HCEC 1CT (cell line): ENCODE measurements around the gene FAM171A2.

ENCODE experiments used
- DNase-seq: peaks from one replicate; pipeline ENCODE4 v3.0.0-alpha.2; 2017

FAM171A2 gene

DNA sequence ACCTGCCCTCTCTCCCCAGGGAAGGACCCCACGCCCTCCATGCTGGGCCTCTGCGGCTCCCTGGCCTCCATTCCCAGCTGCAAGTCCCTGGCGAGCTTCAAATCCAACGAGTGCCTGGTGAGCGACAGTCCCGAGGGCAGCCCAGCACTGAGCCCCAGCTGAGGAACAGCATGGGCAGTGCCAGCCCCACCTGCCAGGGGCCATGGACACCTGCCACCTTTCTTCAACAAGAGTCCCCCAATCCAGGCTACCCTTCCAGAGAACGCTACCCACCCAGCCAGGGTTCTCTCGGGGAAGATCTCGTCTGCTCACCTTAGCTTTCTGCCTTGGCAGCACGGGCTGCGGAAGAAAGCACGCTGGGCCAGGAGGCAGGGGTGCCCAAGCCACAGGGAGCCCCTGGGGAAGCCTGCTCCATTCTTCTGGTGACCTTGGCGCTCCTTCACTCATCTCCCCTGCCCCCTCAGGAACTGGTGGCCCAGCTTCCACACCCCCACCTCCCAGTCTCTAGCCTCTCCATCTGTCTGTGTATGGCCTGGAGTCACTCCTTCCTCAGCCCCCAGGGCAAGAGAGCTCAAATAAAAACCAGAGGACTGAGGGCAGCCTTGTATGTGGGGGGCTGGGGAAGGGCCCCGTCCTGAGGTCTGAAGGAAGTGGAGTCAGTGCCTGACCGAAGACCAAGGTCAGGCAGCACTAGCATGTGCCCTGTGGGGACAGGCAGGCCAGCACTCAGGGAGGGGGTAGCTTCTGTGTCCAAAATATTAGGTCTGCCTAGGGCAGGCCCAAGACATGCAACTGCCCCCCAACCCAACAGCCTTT lies 45.4 kb downstream of the FAM171A2 start:
- no peak for DNase-seq

DNA sequence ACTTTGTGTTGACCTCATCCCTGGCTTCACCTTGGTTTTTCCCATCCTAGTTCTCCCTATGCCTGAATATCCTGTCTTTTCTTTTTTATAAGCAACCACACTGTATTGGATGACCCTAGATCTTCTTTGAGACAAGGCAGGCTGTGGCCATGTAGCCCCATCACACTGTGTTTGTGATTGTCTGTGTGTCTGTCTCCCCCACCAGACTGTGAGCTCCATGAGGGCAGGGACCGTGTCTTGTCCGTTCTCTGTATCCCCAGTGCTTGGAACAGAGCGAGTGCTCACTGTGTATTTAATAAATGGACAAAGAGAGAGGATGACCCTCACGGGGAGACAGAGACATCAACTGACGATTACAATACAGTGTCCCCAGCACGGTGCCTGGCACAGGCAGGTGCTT lies 46.1 kb downstream of the FAM171A2 start:
- DNase-seq, result no peak

DNA sequence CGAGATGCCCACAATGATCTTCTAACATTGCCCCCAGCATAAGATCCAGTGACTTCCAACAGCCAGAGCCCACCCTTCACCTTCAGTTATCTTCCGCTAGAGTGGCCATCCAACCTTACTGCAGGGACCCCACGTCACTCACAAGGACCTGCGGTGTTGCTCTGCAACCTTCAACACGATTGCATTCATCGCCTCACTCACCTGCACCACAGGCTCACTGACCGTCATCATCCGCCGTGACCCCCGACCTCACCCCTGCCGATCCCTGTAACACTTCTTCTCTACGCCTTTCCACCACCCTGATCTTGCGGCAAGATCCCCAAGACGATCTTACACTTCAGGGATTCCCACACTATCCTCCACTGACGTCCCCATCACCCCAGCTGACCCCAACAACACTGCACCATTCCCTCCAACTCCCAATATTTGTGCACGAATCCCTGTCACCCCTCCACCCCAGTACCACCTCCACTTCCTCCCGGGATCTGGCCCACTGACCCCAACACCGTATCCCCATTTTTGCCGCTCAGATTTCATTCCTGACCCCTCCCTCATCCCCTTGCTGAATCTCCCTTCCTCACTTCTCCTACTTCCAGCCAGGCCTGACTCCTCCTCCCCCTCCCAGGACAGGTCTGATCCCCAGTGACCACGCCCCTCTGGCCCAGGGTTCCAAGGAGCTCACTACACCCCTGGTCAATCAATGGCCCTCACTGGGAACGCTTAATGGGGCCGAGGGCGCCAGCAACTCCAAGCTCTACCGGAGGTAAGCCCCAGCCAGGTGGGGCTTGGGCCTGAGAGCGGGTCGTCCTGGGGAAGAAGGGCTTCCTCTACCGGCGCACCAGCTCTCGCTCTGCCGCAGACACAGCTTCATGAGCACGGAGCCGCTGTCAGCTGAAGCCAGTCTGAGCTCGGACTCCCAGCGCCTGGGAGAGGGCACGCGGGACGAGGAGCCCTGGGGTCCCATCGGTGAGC lies 47.6 kb downstream of the FAM171A2 start:
- no peak for DNase-seq

DNA sequence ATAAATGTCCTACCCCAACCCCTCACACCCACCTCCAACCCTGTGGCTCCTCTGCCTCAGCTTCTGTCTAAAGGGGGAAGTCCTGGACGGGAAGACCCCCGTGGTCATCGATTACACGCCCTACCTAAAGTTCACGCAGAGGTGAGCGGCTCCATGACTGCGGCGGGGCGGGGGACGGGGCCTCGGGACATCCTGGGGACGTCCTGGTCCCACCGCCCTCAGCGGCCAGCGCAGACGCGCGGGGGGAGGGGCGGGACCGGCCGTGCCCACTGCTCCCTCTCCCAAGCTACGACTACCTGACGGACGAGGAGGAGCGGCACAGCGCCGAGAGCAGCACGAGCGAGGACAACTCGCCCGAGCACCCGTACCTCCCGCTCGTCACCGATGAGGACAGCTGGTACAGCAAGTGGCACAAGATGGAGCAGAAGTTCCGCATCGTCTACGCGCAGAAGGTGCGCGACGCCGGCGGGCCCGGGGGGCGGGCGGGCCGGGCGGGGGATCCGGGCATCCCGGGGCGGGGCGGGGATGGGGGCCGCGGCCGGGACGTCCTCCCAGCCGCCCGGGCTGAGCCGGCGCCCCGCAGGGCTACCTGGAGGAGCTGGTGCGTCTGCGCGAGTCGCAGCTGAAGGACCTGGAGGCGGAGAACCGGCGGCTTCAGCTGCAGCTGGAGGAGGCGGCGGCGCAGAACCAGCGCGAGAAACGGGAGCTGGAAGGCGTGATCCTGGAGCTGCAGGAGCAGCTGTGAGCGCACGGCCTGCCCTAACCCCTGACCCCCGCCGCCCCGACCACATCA lies 48.6 kb downstream of the FAM171A2 start:
- no peak for DNase-seq

DNA sequence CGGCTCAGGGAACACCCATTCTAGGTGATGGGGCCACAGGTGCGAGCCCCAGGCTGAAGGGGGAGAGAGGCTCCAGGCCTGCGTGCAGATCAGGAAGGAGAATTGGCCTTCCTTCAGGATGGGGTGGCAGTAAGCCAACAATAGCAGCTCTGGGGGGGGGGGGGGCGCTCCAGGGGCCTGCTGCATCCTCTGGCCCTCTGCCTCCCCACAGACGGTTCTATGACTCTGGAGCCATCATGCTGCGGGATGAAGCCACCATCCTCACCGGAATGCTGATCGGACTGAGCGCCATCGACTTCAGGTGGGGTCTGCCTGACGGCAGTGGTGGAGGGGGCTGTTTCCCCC lies 49.2 kb downstream of the FAM171A2 start:
- no peak for DNase-seq

DNA sequence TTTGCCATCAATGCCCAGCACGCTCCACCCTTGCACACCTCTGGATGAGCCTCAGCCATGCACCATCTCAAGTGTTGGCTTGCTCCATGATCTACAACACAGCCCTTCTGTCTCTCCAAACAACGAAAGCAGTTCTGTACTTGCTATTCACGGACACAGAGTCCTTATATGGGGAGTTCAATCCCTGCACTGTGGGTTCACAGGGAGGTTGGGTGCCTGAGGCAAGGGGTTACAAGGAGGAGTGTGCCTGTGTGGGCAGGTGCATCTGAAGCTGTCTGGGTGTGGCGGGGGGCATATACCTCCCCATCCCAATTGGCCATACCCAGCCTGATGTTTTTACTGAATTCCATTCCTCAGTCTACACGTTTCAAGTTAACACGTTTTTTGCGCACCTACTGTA lies 49.6 kb downstream of the FAM171A2 start:
- no peak for DNase-seq

DNA sequence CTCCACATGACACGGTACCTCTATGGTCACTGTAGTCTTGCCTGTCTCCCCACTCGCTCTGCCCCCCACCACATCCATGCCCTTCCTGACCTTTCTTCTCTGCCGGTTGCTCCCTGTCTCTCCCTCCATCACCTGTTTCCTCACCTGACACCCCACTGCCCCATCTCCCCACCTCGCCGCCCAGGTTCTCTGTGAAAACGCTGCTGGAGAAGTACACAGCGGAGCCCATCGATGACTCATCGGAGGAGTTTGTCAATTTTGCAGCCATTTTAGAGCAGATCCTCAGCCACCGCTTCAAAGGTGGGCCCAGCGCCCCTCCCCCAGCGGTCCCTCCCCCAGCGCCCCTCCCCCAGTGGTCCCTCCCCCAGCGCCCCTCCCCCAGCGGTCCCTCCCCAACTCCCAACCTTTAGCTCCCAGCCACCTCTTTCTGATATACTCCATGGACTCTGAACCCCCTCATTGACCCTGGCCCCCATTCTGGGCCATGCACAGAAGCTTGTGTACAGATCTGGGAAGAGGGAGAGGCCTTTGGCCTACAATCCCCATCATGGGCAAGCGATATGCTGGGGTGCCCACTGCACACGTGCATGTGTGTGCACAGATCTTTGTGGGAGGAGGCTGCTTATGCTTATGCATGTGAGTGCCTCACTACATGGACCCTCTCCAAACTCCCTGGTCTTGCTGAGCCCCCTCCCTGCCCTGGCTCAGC lies 51.1 kb downstream of the FAM171A2 start:
- DNase-seq, result no peak

DNA sequence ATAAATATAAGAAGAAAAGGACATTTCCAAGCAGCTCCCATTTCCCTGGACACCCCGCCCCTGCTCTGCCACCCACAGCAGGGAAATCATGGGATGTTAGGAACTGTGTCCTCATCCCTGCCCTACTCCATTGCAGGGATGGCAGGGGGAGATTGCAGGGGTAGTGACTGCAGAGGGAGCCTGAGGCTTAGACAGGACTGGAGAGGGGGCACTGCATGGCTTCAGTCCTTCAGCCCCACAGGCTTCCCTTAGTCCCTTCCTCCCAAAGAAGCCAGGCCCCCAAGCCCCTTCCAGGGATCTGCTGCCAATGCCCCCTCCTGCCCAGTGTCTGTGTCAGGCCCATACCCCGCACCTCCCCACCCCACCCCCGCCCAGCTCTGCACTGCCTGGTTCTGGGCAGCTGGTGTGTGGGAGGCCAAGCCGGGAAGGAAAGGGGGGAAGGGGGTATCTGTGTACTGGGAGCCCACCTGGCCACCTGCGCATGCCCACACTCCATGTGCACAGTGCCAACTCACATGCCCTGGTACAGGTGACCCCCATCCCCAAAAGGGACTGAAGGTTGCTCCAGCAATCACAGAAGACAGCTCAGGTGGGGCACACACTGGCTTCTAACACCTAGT lies 52.0 kb downstream of the FAM171A2 start:
- no peak for DNase-seq

DNA sequence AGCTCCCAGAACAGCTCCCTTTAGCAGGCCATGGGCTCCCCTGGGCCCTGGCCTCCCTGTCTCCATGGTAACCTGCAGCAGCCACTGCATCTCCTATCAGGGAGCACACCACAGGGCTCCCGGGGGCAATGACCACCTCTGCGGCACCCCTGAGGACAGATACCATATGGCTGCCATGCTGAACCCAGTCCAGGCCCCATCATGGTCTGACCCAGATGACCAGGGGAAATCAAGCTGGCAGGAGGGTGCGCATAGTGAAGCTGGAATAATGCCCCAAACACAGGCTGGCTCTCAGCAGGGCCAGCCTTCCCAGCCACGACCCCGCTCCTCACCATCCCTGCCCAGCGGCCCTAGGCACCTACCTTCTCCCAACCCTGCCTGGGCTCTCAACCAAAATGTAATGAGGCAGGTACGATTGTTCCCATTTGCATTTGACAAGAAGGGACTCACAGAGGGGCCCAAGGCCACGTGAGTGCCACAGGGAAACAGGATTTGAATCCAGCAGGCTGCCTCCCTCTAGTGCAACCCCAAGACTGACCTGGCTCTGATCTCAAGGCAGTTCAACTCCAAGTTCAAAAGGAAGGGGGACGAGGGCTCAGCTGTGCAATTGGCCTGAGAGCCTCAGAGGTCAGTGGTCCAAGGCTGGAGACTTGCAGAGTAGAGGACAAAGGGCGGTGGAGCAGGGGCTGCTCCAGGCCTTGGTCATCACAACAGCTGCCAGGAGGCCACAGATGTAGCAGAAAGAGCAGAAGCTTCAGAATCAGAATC lies 52.9 kb downstream of the FAM171A2 start:
- DNase-seq, result no peak

DNA sequence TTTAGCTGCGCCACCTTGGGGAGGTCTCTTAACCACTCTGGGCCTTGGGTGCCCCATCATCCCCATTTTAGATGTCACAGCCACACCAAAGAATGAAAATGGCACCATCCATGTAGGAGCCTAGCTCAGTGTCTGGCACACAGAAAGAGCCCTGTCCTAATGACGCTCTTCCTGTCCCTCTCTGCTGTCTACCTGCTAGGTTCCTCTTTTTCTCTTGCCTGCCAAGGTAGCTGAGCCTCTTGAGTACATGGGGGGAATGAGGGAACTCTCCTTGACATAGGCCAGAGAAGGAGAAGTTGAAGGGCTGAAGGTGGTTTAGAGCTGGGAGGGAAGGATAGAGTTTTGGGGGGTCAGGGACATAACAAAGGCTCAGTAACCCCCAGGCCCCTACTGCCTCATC lies 53.5 kb downstream of the FAM171A2 start:
- DNase-seq, result no peak

DNA sequence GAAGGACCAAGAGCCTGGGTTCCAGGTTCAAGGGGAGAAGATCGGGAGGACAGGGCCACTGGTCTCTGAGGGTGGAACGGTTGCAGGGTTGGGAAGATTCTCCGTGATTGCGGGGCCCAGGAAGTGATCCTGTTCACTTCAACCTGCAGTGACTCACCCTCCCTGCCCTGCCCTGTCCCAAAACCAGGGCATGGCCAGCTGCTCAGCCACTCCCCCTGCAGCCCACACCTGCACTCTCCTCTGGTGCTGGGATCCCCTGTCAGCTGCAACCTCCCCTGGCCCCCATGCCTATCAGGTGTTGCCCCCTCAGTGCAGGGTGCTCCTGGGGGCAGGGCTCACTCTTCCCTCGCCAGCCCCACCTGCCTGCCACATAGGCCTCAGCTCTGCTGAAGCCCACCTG lies 54.2 kb downstream of the FAM171A2 start:
- DNase-seq, result no peak

DNA sequence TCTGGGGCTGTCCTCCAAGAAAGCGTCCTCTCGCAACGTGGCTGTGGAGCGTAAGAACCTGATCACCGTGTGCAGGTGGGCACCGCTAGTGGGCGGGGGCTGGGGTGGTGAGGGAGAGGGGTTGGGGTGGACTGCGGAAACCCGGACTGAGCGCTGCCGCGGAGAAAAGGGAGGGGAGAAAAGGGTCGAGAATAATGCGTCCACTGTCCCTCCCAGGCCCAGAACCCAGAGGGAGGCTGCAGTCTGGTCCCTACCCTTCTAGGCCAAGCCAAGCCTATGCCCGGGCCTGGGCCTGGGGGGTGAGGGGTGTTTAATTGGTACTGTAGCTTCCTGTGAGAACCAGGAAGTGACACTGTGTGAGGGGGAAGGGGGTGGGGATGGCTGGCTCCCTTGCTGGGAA lies 54.8 kb downstream of the FAM171A2 start:
- no peak for DNase-seq

DNA sequence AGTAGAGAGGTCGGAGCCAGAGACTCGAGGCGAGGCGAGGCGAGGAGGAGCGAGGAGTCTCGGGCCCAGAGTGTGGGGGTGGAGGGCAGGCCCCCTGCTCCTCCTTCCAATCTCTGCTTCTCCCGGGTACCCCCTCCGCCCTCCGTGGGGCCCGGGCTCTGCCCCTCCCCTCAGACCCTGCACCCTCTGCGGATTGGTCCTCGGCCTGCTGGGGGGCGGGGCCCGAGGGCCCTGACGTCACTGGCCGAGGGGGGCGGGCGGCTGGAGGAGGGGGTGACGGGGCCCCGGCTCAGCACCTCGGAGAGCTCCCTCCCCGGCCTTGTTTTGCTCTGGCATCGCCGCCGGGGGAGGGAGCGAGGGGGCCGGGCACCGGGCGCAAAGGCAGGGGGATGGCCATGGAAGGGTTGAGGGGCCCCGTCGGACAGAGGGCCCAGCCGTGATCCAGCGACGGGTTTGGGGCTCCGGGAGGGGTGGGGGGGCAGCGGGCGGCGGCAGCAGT lies 55.3 kb downstream of the FAM171A2 start, which contains the start of gene RUNDC3A:
TSS of gene RUNDC3A (plus strand) at position 282 of the 499 bp plus-strand sequence. CDS start 232 bp downstream, outside the sequence.
- peak; percentile 50 for DNase-seq

DNA sequence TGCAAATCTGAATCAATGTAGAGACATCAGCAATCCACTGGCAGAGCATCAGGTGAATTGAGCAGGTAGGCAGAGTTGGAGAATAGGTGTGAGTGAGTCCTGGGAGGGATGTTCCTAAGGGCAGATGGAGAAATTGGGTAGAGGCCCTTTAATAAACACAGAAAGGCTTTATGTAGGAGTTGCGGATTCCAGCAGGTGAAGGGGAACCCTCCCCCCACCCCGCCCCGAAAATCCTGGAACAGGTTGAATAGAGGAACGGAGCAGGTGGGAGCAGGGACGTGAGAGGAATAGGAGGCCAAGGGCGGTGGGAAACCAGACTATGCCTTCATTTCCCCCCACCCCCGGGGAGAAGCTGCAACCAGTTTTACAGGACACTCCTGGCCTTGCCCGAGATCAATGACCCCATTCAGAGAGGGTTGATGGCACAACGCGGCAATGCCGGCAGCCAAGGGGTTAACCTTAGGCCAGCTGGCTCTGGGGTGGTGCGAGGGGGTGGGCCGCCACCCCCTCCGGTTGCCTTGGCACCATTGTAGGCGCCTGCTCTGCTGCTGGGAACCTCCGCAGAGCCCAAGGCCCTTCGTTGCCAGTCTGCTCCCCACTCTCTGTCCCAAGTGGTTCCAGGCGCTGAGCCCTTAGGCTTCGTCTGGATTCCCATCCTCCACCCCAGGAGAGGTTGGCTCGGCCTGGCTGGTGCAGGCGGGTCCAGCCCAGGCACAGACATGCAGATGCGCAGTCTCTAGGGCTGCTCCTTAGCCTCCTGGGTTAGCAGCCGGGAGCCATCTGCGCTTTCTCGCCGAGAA lies 56.1 kb downstream of the FAM171A2 start:
- peak; percentile 30 for DNase-seq

DNA sequence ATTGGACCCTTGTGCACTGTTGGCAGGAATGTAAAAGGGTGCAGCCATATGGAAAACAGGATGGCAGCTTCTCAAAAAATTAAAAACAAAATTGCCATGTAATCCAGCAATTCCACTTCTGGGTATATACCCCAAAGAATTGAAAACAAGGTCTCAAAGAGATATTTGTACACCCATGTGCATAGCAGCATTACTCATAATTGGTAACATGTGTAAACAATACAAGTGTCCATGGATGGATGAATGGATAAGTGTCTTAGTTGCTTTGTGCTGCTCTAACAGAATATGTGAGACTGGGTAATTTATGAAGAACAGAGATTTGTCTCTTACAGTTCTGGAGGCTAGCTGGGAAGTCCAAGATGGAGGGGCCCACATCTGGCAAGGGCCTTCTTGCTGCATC lies 59.0 kb downstream of the FAM171A2 start:
- DNase-seq, result no peak
